ENCODE data around the gene ITM2B. TPM values are rescaled to one million over a fixed set of nuclear protein-coding genes. Genes with fewer than 3 reads are reported as not detected.

The ITM2B gene
- total RNA-seq, 4 donors from 2014 or later: 136 to 528 (median 417) TPM

GRCh38 chr13:48292650-48293049 lies 59.6 kb downstream of the ITM2B start:
- DNase-seq: no peak
- no peak overlapping the region for H3K27ac ChIP-seq

DNA sequence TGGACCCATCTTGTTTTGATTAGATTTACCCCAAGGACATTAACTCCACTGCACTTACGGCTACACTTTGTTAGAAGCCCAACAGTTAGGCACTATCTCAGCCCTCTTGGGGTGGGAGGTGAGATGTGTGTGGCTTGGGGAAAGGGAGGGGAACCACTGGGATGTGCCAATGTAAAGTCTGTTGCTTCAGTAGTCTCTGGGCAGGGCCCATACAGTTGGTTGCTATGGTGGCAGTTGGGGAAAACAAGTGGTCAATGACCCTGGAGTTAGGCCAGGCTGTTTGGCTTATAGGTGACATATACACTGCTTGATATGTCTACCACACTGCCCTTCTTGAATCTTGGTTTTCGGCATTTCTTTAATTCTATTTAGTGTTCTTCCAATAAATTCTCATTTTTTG lies 61.6 kb downstream of the ITM2B start:
- no peaks in the 10 kb centered on the region for H3K4me1 ChIP-seq
- TF ChIP-seq CTCF (IDR thresholded peaks at IDR 0.05): no peak
- no peak overlapping the region for H3K4me3 ChIP-seq
- no peaks in the 10 kb centered on the region for H3K9me3 ChIP-seq
- H3K27me3 ChIP-seq: no peaks in the 10 kb centered on the region
- no peaks in the 10 kb centered on the region for H3K36me3 ChIP-seq
- DNase-seq: no peak
- H3K27ac ChIP-seq: no peak overlapping the region

More at GRCh38 chr13:48292650-48293049, 59.6 kb downstream of the ITM2B start:
- Histone ChIP-seq H3K36me3 (no peaks in the 10 kb centered on the region), H3K9me3 (no peaks in the 10 kb centered on the region), H3K4me1 (no peaks in the 10 kb centered on the region), H3K27me3 (no peaks in the 10 kb centered on the region), H3K4me3 (no peak overlapping the region)
- TF ChIP-seq POLR2A (IDR thresholded peaks at IDR 0.05): no peak
- no peak for TF ChIP-seq CTCF (IDR thresholded peaks at IDR 0.05)

DNA sequence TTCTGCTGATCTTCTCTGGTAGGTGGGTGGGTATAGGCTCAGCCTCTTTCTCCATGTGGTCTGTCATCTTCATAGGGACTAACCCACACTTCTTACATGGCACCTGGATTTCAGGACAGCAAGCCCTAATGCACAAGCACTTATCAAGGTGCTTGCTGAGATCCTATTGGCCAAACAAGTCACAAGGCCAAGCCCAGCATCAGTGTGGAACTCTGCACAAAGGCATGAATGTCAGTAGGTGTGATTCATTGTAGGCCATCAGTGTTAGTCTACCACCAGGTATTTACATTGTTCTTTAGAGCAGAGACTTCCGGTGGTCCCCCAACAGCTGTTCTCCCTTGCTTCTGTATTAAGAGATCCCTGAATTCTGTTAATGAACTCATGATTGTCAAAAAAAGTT lies 62.3 kb downstream of the ITM2B start:
- Histone ChIP-seq H3K4me1 (no peaks in the 10 kb centered on the region), H3K4me3 (no peak overlapping the region), H3K27me3 (no peaks in the 10 kb centered on the region), H3K9me3 (no peaks in the 10 kb centered on the region), H3K27ac (no peak overlapping the region), H3K36me3 (no peaks in the 10 kb centered on the region)
- TF ChIP-seq CTCF (IDR thresholded peaks at IDR 0.05) (no peak), POLR2A (IDR thresholded peaks at IDR 0.05) (no peak)
- no peak for DNase-seq

DNA sequence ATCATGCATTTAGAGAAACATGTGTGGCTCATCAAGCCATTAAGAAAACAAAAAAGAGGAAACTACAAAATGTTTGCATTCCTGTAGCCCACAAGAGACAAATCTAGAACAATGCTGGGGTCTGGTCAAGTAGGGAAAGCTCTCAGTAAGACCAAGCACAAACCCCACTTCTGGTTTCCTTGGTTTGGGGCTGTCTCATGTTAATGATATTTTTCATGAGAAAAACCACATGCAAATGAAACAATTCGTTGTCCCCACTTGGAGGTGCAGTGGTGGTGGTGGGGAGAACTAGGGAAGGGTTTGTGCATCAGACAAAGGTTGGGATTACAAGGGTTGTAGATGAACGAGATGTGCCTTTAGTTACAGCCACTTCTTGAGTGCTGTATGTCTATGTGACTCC lies 63.5 kb downstream of the ITM2B start:
- no peaks in the 10 kb centered on the region for H3K4me1 ChIP-seq
- H3K9me3 ChIP-seq: no peaks in the 10 kb centered on the region
- no peak overlapping the region for H3K27ac ChIP-seq
- no peak for DNase-seq
- H3K36me3 ChIP-seq: no peaks in the 10 kb centered on the region
- no peak overlapping the region for H3K4me3 ChIP-seq
- TF ChIP-seq POLR2A (IDR thresholded peaks at IDR 0.05) (no peak), CTCF (IDR thresholded peaks at IDR 0.05) (no peak)
- H3K27me3 ChIP-seq: no peaks in the 10 kb centered on the region

GRCh38 chr13:48297131-48297786 lies 64.3 kb downstream of the ITM2B start:
- H3K4me1 ChIP-seq: no peaks in the 10 kb centered on the region
- no peak overlapping the region for H3K27ac ChIP-seq
- no peak for DNase-seq
- no peaks in the 10 kb centered on the region for H3K9me3 ChIP-seq
- H3K27me3 ChIP-seq: no peaks in the 10 kb centered on the region
- H3K36me3 ChIP-seq: no peaks in the 10 kb centered on the region
- TF ChIP-seq POLR2A (IDR thresholded peaks at IDR 0.05) (no peak), CTCF (IDR thresholded peaks at IDR 0.05) (no peak)
- no peak overlapping the region for H3K4me3 ChIP-seq

- DNase-seq: no peak
- Histone ChIP-seq H3K27ac (no peak overlapping the region), H3K4me1 (peaks cover 0 to 5% (median 0%) of the 10 kb centered on the region in 4 donors), H3K27me3 (no peaks in the 10 kb centered on the region), H3K36me3 (no peaks in the 10 kb centered on the region), H3K9me3 (no peaks in the 10 kb centered on the region), H3K4me3 (no peak overlapping the region)
- no peak for TF ChIP-seq CTCF (IDR thresholded peaks at IDR 0.05)
- no peak for TF ChIP-seq POLR2A (IDR thresholded peaks at IDR 0.05)
Measured at GRCh38 chr13:48299591-48299990, 66.6 kb downstream of the ITM2B start.

Measured in Peyer's patch (tissue), 4 donors.